GM19099 (cell line): ENCODE results near the gene SRSF8.

Experiments
- POLR2A ChIP-seq: IDR thresholded peaks from 3 replicates; pipeline ENCODE4 v1.6.1; 2011; ENCODE audit warnings: low read depth; ENCODE audit not compliant: insufficient read length; ENCODE audit errors: extremely low read depth

Gene SRSF8

DNA sequence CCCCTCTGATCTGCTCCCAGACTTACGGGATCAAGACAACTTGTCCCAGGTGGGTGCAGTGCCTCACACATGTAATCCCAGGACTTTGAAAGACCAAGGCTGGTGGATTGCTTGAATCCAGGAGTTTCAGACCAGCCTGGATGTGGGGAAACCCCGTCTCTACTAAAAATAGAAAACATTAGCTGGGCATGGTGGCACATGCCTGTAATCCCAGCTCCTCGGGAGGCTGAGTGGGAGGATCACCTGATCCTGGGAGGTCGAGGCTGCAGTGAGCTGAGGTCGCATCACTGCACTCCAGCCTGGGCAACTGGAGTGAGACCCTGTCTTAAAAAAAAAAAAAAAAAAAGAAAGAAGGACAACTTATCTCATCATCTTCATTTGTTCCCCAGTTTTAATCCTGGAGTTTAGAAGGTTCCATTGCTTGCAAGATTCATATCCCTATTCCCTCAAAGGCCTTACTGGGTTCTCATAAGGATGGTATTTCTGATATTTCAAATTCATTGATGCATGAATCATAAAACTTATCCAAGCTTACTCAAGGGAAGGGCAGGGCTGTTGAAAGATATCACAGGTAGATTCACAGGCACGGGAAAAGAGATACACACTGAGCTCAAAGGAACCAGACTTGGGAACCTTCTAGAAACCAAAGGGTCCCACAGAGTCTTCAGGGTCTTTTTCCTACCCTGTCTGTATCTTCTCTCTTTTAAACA lies 37.6 kb downstream of the SRSF8 start:
- TF ChIP-seq POLR2A: no peak

DNA sequence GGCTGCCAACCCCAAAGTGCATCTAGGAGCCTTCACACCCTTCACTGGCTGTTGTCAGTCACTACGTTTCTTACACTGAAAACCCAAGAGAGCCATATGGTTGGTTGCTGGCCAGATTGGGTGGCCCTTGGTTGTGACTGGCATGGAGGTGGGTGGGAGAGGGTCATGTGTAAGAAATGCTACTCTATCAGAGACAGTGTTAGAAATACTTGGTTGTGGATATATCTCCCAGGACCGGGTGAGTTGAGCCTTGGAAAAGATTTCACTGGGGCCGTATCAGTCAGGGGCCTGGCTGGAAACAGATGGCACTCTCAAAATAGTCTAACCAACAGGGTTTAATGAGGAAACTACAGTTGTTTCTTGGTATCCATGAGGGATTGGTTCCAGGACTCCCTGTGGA lies 38.1 kb downstream of the SRSF8 start:
- no peak for TF ChIP-seq POLR2A

DNA sequence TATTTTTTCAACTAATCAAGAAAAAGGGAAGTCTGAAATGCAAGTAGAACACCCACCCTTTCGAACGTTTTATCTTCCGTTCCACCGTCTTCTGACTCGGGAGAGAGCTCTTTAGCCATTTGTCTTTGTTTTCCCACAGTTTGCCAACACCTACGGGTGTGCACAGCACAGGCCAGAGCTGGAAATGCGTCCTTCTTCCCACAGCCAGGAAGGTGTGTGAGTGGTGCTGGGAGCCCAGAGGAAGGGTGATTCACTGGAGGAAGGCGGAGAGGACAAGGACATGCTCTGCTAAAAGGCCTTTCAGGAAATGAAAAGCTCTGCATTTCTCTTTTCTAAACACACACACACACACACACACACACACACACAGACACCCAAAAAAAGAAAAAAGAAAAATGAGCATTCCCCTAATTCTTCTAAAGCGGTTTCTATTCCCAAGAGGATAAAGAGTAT lies 41.5 kb downstream of the SRSF8 start:
- no peak for TF ChIP-seq POLR2A

DNA sequence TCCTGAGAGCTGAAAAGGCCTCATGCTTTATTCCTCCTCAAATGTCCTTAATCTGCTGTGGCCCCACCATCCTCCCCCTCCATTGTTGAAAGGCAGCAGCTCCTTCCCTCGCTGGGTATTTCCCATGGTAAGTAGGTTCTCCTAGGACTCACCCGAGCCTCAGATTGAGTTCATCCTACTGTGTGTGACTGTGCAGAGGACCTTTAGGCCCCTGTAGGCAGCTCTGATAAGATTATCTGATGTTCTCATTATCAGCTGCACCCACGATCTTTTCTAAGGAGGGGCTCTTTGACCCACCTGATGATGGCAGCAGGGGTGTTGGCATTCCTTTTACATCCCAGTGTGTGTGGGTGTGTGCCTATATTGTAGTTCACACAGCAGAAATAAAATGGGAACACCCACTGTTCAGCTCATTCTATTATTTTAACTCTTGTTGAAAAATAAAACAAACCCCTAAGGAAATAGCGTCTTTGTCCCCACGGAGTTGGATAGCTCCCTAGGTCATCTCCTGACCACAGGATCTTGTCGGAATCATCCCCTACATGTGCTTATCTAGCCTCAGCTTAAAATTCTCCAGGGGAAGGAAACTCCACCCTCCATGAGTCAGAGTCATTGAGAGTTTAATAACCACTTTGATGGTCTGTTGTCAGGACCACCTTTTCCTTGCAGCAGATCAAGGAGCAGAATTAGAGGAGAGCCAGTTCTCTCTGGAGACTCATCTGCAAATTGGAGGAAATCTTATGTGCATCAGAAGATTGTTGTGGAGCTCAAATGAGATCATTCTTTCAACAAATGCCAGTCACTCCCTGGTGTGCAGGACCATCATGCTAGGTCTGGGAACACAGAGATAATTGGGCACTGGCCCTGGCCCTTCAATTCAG lies 42.2 kb downstream of the SRSF8 start:
- TF ChIP-seq POLR2A: no peak

DNA sequence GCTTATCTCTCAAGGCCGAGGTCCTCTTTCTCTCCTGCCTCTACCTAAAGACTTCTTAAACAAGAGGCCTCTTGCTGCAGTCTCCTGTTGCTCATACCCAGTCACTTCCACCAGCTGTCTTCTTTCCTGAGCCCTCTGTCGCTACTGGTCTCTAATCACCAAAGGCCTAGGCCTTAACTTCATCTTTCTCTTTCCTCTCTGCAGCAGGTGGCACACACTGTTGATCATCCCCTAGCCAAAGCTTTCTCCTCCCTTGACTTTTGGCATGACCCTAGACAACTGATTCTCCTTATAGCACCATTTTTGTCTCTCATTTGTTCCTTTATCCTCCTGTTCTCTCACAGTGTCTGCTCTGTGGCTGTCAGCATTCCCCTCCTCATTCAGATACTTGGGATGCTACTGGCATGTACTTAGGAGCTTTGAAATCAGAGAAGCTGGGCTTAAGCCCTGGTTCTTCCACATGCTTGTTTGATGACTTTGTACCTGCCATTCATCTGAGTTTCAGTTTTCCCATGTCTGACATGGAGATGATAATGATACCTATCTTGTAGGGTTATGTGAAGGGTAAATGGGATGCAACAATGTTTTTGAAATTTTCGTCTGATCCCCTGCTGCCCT lies 45.3 kb downstream of the SRSF8 start:
- no peak for TF ChIP-seq POLR2A

DNA sequence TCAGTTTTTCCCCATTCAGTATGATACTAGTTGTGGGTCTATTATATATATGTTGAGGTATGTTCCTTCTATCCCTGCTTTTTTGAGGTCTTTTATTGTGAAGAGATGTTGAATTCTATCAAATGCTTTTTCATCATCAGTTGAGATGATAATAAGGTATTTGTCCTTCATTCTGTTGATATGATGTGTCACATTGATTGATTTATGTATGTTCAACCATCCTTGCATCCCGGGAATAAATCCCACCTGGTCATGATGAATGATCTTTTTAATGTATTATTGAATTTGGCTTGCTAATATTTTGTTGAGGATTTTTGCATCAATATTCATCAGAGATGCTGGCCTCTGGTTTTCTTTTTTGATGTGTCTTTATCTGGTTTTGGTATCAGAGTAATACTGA lies 48.9 kb downstream of the SRSF8 start:
- TF ChIP-seq POLR2A: no peak

DNA sequence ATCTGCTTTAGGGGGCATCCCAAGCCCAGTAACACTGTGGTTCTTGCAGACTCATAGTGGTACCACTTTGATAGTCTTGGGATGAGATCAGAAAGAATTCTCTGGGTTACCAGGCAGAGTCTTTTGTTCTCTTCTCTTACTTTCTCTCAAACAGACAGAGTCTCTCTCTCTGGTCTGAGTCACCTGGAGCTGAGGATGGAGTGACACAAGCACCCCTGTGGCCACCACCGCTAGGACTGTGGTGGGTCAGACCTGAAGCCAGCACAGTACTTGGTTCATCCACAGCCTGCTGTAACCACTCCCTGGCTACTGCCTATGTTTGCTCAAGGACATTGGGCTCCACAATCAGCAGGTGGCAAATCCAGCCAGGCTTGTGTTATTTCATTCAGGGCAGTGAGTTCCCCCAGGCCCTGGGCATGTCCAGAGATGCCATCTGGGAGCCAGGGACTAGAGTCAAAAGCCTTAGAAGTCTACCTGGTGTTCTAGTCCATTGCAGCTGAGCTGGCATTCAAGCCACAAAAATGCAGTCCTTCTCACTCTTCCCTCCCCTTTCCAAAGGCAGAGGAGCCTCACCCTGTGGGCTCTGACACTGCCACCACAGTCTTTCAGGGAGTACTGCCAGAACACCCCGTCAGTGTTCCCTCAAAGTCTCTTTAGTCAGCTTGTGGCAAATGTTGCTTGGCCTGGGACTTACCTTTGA lies 52.8 kb downstream of the SRSF8 start:
- no peak for TF ChIP-seq POLR2A
